Suprapubic skin (tissue), 4 donors: Measurements from ENCODE around the gene SLC25A22.

Source experiments
- CTCF ChIP-seq, 2 donors: fragments of 200-600 bp in 1 of 2; fragments of 450-650 bp in 1 of 2; sonication (generic) in 1 of 2; IDR thresholded peaks; one replicate each; pipeline ENCODE4 v1.5.1; 2016 to 2019; ENCODE audit warnings: antibody characterized with exemption in 2 of 2, mild to moderate bottlenecking in 1 of 2, moderate library complexity in 1 of 2
- EP300 ChIP-seq: sonication (generic); formaldehyde crosslinking; IDR thresholded peaks from one replicate; pipeline ENCODE4 v1.6.1; 2017; ENCODE audit warnings: antibody characterized with exemption
- POLR2A ChIP-seq, 2 donors: fragments of 450-650 bp; IDR thresholded peaks; one replicate each; pipeline ENCODE4 v1.6.1; 2017; ENCODE audit warnings: antibody characterized with exemption in 2 of 2, mild to moderate bottlenecking in 2 of 2, moderate library complexity in 2 of 2
- POLR2AphosphoS5 ChIP-seq, 3 donors: sonication (generic); formaldehyde crosslinking; IDR thresholded peaks; one replicate each; pipeline ENCODE4 v1.6.1; 2017; ENCODE audit warnings: antibody characterized with exemption in 3 of 3

- no peak for TF ChIP-seq POLR2A (IDR thresholded peaks at IDR 0.05)
- no peak for TF ChIP-seq POLR2AphosphoS5 (IDR thresholded peaks at IDR 0.05)
- no peak for TF ChIP-seq CTCF (IDR thresholded peaks at IDR 0.05)
- TF ChIP-seq EP300 = no peak
These were observed 32.3 kb downstream of the SLC25A22 start for GRCh38 chr11:765802-766091.
